K562 (cell line): Measurements from ENCODE around the gene VPS4B. TPM values are rescaled to one million over a fixed set of nuclear protein-coding genes. Genes with fewer than 3 reads are reported as not detected.
A peak's percentile ranks its signal among the peaks of the same experiment; 100 is the strongest.

ENCODE experiments used
- CTCFL ChIP-seq: IDR thresholded peaks from 2 replicates; pipeline ENCODE4 v1.6.1; 2011; ENCODE audit warnings: borderline replicate concordance, low read depth, mild to moderate bottlenecking, moderate library complexity, low read length; ENCODE audit not compliant: insufficient read depth, poor library complexity, severe bottlenecking
- ERF ChIP-seq: fragments of 450-650 bp; formaldehyde crosslinking; IDR thresholded peaks from 2 replicates; pipeline ENCODE4 v1.4.0; 2020; ENCODE audit warnings: mild to moderate bottlenecking, mixed read lengths
- ETV5 ChIP-seq: sonication (generic); formaldehyde crosslinking; IDR thresholded peaks from 2 replicates; pipeline ENCODE4 v1.4.0; 2020; ENCODE audit warnings: low read depth, mild to moderate bottlenecking, missing genetic modification reagents
- JUN ChIP-seq, 2 experiments: sonication (generic) in 1 of 2; formaldehyde crosslinking in 1 of 2; IDR thresholded peaks; 2 replicates each; pipeline versions ENCODE4 v1.6.1 to v1.8.0; 2012 to 2022; ENCODE audit warnings: borderline replicate concordance in 2 of 2, mild to moderate bottlenecking in 2 of 2, improper control_type of control experiment in 1 of 2, low read depth in 1 of 2, low read length in 1 of 2, missing genetic modification reagents in 1 of 2
- KDM2B ChIP-seq: fragments of 250-450 bp; sonication (Bioruptor Pico); IDR thresholded peaks from 2 replicates; pipeline ENCODE4 v1.8.0; 2021; ENCODE audit warnings: mild to moderate bottlenecking, moderate library complexity
- MIER1 ChIP-seq: fragments of 450-650 bp; IDR thresholded peaks from 2 replicates; pipeline ENCODE4 v1.6.1; 2016; ENCODE audit warnings: antibody characterized with exemption, mild to moderate bottlenecking, low read depth
- RERE ChIP-seq: sonication (generic); formaldehyde crosslinking; IDR thresholded peaks from 2 replicates; pipeline ENCODE4 v1.8.0; 2023; ENCODE audit warnings: missing genetic modification reagents, mild to moderate bottlenecking, borderline replicate concordance
- ZNF239 ChIP-seq: fragments of 250-450 bp; sonication (Bioruptor Pico); IDR thresholded peaks from 2 replicates; pipeline ENCODE4 v1.4.0; 2020; ENCODE audit warnings: mild to moderate bottlenecking
- ZNF318 ChIP-seq, 2 experiments: fragments of 450-650 bp; IDR thresholded peaks; 2 replicates each; pipeline ENCODE4 v1.6.1; 2016; ENCODE audit warnings: mild to moderate bottlenecking in 2 of 2, borderline replicate concordance in 1 of 2, low read depth in 1 of 2, moderate library complexity in 1 of 2
- polyA plus RNA-seq, 8 experiments: library from polyadenylated mRNA; depleted of rRNA in 4 of 8; stranded (reverse) in 5 of 8; unstranded in 3 of 8; fragments of >200 nt; fragmentation: Nextera tagmentation in 2 of 8; fragmentation: Illumina TruSeq in 1 of 8; extraction: Ambion mirVana in 2 of 8; extraction: Trizol in 1 of 8; gene quantifications; 2 replicates each; pipeline versions ENCODE4 v1.2.1 to v1.2.3, GENCODE V29; 2011 to 2014; ENCODE audit warnings: inconsistent platforms in 1 of 8, missing spikeins in 1 of 8
- total RNA-seq, 7 experiments: library from RNA; depleted of rRNA in 6 of 7; stranded (reverse); fragments of >200 nt in 6 of 7; fragmentation: Illumina TruSeq in 2 of 7; extraction: Trizol in 2 of 7; gene quantifications; 2 replicates each; pipeline versions ENCODE4 v1.2.1 to v1.2.3, GENCODE V29; 2011 to 2021; ENCODE audit warnings: low replicate concordance in 1 of 7

VPS4B gene
- total and polyA plus RNA-seq, 9 of the 15 experiments (the other 6 are each of a cell fraction or from before 2014, with no cell fraction given), result 7.3 to 16.4 (median 10.4) TPM

- TF ChIP-seq ZNF318 (IDR thresholded peaks at IDR 0.05; ENCODE audit: borderline replicate concordance in 1 of 2, low read depth in 1 of 2) (no peak), CTCFL (no peak), MIER1 (no peak), RERE (CRISPR knock-in tag) (no peak), JUN (IDR thresholded peaks at IDR 0.05; ENCODE audit: borderline replicate concordance, low read depth, low read length) (no peak), JUN (CRISPR knock-in tag; IDR thresholded peaks at IDR 0.05; ENCODE audit: borderline replicate concordance) (no peak), ETV5 (CRISPR knock-in tag) (peak; percentile 79), ZNF239 (CRISPR knock-in tag) (no peak), ERF (CRISPR knock-in tag) (no peak), KDM2B (CRISPR knock-in tag) (no peak)
Measured at GRCh38 chr18:63422087-63422863, at the start of gene VPS4B (continued).
